ENCODE results near the gene FHDC1.

Gene FHDC1

DNA sequence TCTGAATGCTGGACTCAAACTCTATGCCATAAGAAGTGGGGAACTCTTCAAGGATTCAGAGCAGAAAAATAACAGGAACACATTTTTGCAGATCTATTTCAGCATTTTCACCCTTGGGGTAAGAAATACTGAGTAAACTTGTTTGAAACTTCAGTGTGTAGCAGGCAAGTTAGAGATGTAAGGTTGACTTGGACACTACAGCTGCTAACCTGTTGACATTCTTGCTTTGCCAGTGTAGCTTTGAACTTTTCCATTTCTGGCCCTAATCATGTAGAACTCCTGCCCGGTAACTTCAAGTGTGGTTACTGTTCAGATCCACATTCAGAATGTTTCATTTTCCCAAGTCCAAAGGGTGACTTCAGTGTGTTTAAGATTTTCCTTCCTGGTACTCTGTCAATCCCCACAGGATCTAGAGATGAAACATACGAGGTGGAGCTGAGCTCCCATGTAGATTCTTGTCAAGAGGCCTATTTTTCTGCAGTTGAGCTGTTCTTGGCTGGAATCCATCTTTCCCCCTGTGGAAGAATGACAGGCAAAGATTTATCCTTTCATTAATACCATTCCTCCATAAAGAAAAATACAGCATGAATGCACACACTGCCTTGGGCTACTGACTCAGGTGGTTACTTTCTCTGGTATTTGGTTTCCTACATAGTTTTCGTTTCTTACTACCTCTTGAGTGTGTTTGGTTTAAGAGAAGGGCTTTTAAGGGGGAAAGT, 34.1 kb downstream of the FHDC1 start:
- Histone ChIP-seq H3F3A (ENCODE audit: insufficient read depth, low read length) (no peaks in the 10 kb centered on the region), H3K9ac (ENCODE audit: low read length) (no peak overlapping the region), H3K27ac (ENCODE audit: low read depth, low read length, poor library complexity, severe bottlenecking) (no peak overlapping the region), H4K20me1 (ENCODE audit: insufficient read depth, low read length) (no peaks in the 10 kb centered on the region), H3K27me3 (ENCODE audit: insufficient read depth, low read length) (peaks cover 6% of the 10 kb centered on the region), H3K4me2 (ENCODE audit: low read length) (no peak overlapping the region), H3K79me2 (ENCODE audit: insufficient read depth, low read length) (no peaks in the 10 kb centered on the region), H3K9me2 (ENCODE audit: low read depth, low read length) (no peaks in the 10 kb centered on the region), H3K9me3 (ENCODE audit: low read length) (no peaks in the 10 kb centered on the region), H3K4me3 (ENCODE audit: low read depth, low read length, poor library complexity, severe bottlenecking) (no peak overlapping the region), H2AFZ (ENCODE audit: low read length) (no peak overlapping the region), H3K36me3 (ENCODE audit: insufficient read depth, low read length) (no peaks in the 10 kb centered on the region), H3K4me1 (ENCODE audit: insufficient read depth, low read length, severe bottlenecking) (no peaks in the 10 kb centered on the region)
- no peak for TF ChIP-seq EZH2 (IDR thresholded peaks at IDR 0.05; ENCODE audit: borderline replicate concordance, low read length)
- TF ChIP-seq, protein P1, sequence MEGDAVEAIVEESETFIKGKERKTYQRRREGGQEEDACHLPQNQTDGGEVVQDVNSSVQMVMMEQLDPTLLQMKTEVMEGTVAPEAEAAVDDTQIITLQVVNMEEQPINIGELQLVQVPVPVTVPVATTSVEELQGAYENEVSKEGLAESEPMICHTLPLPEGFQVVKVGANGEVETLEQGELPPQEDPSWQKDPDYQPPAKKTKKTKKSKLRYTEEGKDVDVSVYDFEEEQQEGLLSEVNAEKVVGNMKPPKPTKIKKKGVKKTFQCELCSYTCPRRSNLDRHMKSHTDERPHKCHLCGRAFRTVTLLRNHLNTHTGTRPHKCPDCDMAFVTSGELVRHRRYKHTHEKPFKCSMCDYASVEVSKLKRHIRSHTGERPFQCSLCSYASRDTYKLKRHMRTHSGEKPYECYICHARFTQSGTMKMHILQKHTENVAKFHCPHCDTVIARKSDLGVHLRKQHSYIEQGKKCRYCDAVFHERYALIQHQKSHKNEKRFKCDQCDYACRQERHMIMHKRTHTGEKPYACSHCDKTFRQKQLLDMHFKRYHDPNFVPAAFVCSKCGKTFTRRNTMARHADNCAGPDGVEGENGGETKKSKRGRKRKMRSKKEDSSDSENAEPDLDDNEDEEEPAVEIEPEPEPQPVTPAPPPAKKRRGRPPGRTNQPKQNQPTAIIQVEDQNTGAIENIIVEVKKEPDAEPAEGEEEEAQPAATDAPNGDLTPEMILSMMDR (IDR thresholded peaks at IDR 0.05; ENCODE audit: low read length): no peak

DNA sequence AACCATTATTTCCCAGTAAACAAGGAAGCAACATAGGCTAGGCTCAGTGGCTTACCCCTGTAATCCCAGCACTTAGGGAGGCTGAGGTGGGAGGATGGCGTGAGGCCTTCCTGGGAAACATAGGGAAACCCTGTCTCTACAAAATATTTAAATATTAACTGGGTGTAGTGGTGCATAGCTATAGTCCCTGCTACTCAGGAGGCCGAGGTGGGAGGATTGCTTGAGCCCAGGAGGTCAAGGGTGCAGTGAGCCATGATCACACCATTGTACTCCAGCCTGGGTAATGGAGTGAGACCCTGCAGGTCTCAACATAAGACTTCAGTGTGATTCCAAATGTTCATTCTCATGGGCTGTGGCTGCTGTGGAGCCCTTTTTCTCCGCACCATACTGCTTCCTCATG, 34.9 kb downstream of the FHDC1 start:
- Histone ChIP-seq H3K27me3 (ENCODE audit: insufficient read depth, low read length) (peaks cover 6% of the 10 kb centered on the region), H4K20me1 (ENCODE audit: insufficient read depth, low read length) (no peaks in the 10 kb centered on the region), H3F3A (ENCODE audit: insufficient read depth, low read length) (no peaks in the 10 kb centered on the region), H3K4me2 (ENCODE audit: low read length) (no peak overlapping the region), H3K4me1 (ENCODE audit: insufficient read depth, low read length, severe bottlenecking) (no peaks in the 10 kb centered on the region), H3K9ac (ENCODE audit: low read length) (no peak overlapping the region), H3K9me3 (ENCODE audit: low read length) (no peaks in the 10 kb centered on the region), H3K27ac (ENCODE audit: low read depth, low read length, poor library complexity, severe bottlenecking) (no peak overlapping the region), H3K9me2 (ENCODE audit: low read depth, low read length) (no peaks in the 10 kb centered on the region), H3K36me3 (ENCODE audit: insufficient read depth, low read length) (no peaks in the 10 kb centered on the region), H3K4me3 (ENCODE audit: low read depth, low read length, poor library complexity, severe bottlenecking) (no peak overlapping the region), H2AFZ (ENCODE audit: low read length) (no peak overlapping the region), H3K79me2 (ENCODE audit: insufficient read depth, low read length) (no peaks in the 10 kb centered on the region)
- no peak for TF ChIP-seq EZH2 (IDR thresholded peaks at IDR 0.05; ENCODE audit: borderline replicate concordance, low read length)
- TF ChIP-seq, protein P1 (IDR thresholded peaks at IDR 0.05; ENCODE audit: low read length): no peak

DNA sequence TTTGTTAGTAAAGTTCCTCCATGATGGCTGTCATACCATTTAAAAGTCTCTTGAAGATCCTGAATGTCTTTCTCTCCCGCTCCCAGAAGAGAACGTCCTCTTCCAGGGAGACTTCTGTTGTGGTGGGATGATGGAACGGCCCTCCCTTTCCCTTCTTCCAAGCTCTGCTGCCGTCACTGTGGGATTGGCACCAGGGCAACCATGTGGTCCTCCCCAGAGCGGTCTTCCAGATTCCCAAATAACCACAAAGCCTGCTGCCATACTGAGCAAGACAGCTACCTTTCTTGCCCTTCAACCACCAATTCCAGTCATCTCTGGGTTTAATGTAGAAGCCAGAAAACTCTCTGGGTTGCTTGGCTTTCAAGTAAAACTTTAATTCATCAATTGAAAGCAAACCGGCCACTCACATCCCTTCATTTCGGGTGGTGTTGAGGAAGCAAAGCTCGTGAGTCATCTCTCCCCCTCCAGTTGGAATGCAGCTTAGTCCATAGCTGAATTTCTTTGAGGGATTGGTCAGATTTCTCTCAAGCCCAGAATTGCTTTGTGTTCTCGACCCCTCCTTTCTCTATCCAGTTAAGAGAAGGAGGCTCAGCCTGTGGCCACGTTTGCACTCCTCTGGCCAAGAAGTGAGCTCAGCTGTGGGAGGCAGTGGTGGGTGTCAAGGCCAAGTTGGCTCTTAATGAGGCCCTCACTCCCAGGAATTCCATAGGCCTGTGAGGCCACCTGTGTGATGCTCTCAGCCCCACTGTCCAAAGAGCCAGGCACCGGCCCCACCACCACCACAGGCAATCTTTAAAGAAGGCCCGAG, 36.9 kb downstream of the FHDC1 start:
- H3K9me2 ChIP-seq (ENCODE audit: low read depth, low read length): no peaks in the 10 kb centered on the region
- no peaks in the 10 kb centered on the region for H3K79me2 ChIP-seq (ENCODE audit: insufficient read depth, low read length)
- no peaks in the 10 kb centered on the region for H3K36me3 ChIP-seq (ENCODE audit: insufficient read depth, low read length)
- H3F3A ChIP-seq (ENCODE audit: insufficient read depth, low read length): no peaks in the 10 kb centered on the region
- no peak overlapping the region for H2AFZ ChIP-seq (ENCODE audit: low read length)
- H4K20me1 ChIP-seq (ENCODE audit: insufficient read depth, low read length): no peaks in the 10 kb centered on the region
- H3K4me3 ChIP-seq (ENCODE audit: low read depth, low read length, poor library complexity, severe bottlenecking): no peak overlapping the region
- no peak for TF ChIP-seq EZH2 (IDR thresholded peaks at IDR 0.05; ENCODE audit: borderline replicate concordance, low read length)
- TF ChIP-seq, protein P1 (IDR thresholded peaks at IDR 0.05; ENCODE audit: low read length): no peak
- H3K9ac ChIP-seq (ENCODE audit: low read length): no peak overlapping the region
- no peaks in the 10 kb centered on the region for H3K4me1 ChIP-seq (ENCODE audit: insufficient read depth, low read length, severe bottlenecking)
- no peak overlapping the region for H3K4me2 ChIP-seq (ENCODE audit: low read length)
- no peak overlapping the region for H3K27ac ChIP-seq (ENCODE audit: low read depth, low read length, poor library complexity, severe bottlenecking)
- H3K9me3 ChIP-seq (ENCODE audit: low read length): no peaks in the 10 kb centered on the region
- H3K27me3 ChIP-seq (ENCODE audit: insufficient read depth, low read length): peaks cover 6% of the 10 kb centered on the region; the same call in 1 of the 2 replicates

Data from OCI-LY1 (cell line).